SU-DHL-6 (cell line): ENCODE measurements around the gene ALPI.
"Not testable (repeated sequence)": the region's sequence is repeated elsewhere in the genome, so short reads cannot be mapped to it uniquely, and the experiment has no call there.

Source experiments
- H2AFZ ChIP-seq: fragments of 200-600 bp; sonication (generic); 2 replicates; pipeline ENCODE4 v1.6.1; 2014; ENCODE audit warnings: low read depth, mild to moderate bottlenecking, moderate library complexity, mixed read lengths, antibody characterized with exemption, low read length; ENCODE audit not compliant: severe bottlenecking
- H3F3A ChIP-seq: fragments of 200-600 bp; shearing (Covaris generic); 2 replicates; pipeline ENCODE4 v1.6.0; 2016; ENCODE audit warnings: antibody characterized with exemption, mild to moderate bottlenecking; ENCODE audit not compliant: insufficient read depth
- H3K27ac ChIP-seq: fragments of 200-600 bp; sonication (generic); 2 replicates; pipeline ENCODE4 v1.5.1; 2016; ENCODE audit warnings: low read depth, mild to moderate bottlenecking, low read length, moderate library complexity, mixed read lengths
- H3K27me3 ChIP-seq: fragments of 200-600 bp; sonication (generic), shearing (Covaris generic); 2 replicates; pipeline ENCODE4 v1.6.0; 2014; ENCODE audit warnings: mild to moderate bottlenecking, low read length
- H3K36me3 ChIP-seq: fragments of 200-600 bp; sonication (generic); 2 replicates; pipeline ENCODE4 v1.6.1; 2014; ENCODE audit warnings: mild to moderate bottlenecking, low read length, mixed read lengths
- H3K4me2 ChIP-seq: fragments of 300-600, 200-600 bp; shearing (Covaris generic), sonication (generic); 2 replicates; pipeline ENCODE4 v1.6.0; 2014; ENCODE audit warnings: low read length, low read depth, mild to moderate bottlenecking; ENCODE audit not compliant: poor library complexity, severe bottlenecking
- H3K4me3 ChIP-seq: fragments of 200-600 bp; sonication (generic); 2 replicates; pipeline ENCODE4 v1.5.1; 2014; ENCODE audit warnings: antibody characterized with exemption, low read length, mild to moderate bottlenecking, mixed read lengths; ENCODE audit not compliant: insufficient read depth, poor library complexity, severe bottlenecking
- H3K79me2 ChIP-seq: fragments of 200-600 bp; sonication (generic); 2 replicates; pipeline ENCODE4 v1.6.1; 2014; ENCODE audit warnings: mild to moderate bottlenecking, low read length, moderate library complexity; ENCODE audit not compliant: insufficient read depth
- H3K9ac ChIP-seq: fragments of 200-600 bp; sonication (generic); 2 replicates; pipeline ENCODE4 v1.7.0; 2014; ENCODE audit warnings: mild to moderate bottlenecking, low read length
- H3K9me2 ChIP-seq: fragments of 200-600 bp; sonication (generic); replicated peaks from 2 replicates; pipeline ENCODE4 v1.6.1; 2014; ENCODE audit warnings: low read length; ENCODE audit not compliant: insufficient read depth
- H3K9me3 ChIP-seq: fragments of 200-600 bp; sonication (generic); 2 replicates; pipeline ENCODE4 v1.6.1; 2014; ENCODE audit warnings: low read length, mixed read lengths; ENCODE audit not compliant: insufficient read depth
- H4K20me1 ChIP-seq: fragments of 200-600 bp; sonication (generic); 2 replicates; pipeline ENCODE4 v1.6.1; 2014; ENCODE audit warnings: low read depth, mild to moderate bottlenecking, antibody characterized with exemption, low read length, moderate library complexity, mixed read lengths
- EZH2phosphoT487 ChIP-seq: fragments of 200-600 bp; sonication (generic), shearing (Covaris generic); conservative IDR thresholded peaks from 2 replicates; pipeline ENCODE4 v1.6.1; 2018; ENCODE audit warnings: mild to moderate bottlenecking, antibody characterized with exemption, low read length, moderate library complexity, mixed read lengths
- TF ChIP-seq, protein P1 (sequence below): fragments of 200-600 bp; sonication (generic); IDR thresholded peaks from one replicate; pipeline ENCODE4 v1.5.1; 2017; ENCODE audit warnings: antibody characterized with exemption, mild to moderate bottlenecking, low read length, moderate library complexity; ENCODE audit not compliant: insufficient read depth, poor library complexity, severe bottlenecking

ALPI gene

DNA sequence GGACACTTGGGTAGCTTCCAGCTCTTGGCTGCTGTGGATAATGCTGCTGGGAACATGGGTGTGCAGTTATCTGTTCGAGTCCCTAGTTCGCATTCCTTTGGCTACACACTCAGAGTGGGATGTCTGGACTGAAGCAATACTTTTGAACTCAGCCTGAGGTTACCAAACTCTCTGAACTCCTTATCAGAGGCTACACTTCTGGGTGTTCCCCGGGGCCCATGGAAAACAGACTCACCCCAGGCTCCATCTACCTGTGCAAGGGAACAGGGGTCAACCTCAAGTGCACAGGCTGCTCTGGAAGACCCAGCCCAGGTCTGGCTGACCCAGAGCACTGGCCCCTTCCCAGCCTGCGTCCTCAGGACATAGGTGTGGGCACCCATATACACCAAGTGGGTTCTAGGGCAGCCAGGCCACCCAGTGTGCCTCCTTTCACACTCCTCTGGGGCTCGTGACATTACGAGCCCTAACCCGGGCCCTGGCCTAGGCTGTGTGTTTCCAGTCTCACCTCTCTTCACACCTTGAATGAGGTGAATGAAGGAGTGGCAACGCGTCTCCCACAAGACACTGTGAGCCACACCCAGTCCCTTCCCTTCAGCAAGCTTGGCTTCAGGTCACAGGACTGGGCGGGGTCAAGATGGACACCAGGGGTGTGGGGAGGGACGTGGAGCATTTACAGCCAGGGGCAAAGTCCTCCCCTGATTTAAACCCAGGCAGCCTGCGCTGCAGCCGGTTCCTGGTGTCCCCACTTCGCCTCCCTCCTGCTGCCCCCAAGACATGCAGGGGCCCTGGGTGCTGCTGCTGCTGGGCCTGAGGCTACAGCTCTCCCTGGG is at the start of gene ALPI:
TSS of gene ALPI (plus strand) at position 728 of the 830 bp plus-strand sequence. CDS start at position 775, 47 bp downstream.
- Histone ChIP-seq H3K9ac (no peak within 1 kb of the TSS), H3K9me2 (no peaks in the 10 kb centered on the region), H2AFZ (no peak within 1 kb of the TSS), H3K36me3 (no peaks in the 10 kb centered on the region), H3K79me2 (no peaks in the 10 kb centered on the region), H3K9me3 (no peaks in the 10 kb centered on the region), H3F3A (no peaks in the 10 kb centered on the region), H3K4me3 (no peak within 1 kb of the TSS), H3K27me3 (no peaks in the 10 kb centered on the region), H3K4me2 (no peak within 1 kb of the TSS), H3K27ac (no peak within 1 kb of the TSS), H4K20me1 (no peaks in the 10 kb centered on the region)
- TF ChIP-seq, protein P1, sequence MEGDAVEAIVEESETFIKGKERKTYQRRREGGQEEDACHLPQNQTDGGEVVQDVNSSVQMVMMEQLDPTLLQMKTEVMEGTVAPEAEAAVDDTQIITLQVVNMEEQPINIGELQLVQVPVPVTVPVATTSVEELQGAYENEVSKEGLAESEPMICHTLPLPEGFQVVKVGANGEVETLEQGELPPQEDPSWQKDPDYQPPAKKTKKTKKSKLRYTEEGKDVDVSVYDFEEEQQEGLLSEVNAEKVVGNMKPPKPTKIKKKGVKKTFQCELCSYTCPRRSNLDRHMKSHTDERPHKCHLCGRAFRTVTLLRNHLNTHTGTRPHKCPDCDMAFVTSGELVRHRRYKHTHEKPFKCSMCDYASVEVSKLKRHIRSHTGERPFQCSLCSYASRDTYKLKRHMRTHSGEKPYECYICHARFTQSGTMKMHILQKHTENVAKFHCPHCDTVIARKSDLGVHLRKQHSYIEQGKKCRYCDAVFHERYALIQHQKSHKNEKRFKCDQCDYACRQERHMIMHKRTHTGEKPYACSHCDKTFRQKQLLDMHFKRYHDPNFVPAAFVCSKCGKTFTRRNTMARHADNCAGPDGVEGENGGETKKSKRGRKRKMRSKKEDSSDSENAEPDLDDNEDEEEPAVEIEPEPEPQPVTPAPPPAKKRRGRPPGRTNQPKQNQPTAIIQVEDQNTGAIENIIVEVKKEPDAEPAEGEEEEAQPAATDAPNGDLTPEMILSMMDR = no peak
- no peak for TF ChIP-seq EZH2phosphoT487

DNA sequence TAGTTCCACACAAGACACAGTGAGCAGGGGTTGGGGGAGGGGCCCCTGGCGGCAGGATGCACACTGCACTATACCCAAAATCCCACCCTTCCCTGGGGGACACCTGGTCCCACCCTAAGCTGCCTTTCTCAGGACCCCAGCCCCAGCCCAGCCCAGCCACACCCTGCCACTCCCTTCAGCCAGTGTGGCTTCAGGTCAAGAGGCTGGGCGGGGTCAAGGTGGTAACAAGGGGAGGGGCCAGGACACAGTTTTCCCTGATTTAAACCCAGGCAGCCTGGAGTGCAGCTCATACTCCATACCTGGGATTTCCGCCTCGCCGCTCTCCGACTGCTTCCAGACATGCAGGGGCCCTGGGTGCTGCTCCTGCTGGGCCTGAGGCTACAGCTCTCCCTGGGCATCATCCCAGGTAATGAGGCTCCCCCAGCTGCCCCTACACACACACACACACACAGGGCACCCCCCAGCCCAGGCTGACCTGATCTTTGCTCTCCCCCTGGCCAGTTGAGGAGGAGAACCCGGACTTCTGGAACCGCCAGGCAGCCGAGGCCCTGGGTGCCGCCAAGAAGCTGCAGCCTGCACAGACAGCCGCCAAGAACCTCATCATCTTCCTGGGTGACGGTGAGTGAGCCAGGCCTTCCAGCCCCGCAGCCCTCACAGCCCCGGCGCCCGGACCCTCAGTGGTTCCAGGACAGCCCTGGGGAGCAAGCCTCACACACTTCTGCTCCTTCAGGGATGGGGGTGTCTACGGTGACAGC is 49.2 kb upstream of the ALPI start, which contains the start of gene ALPG:
TSS of gene ALPG (plus strand) at position 289 of the 755 bp plus-strand sequence. CDS start at position 340, 51 bp downstream.
- Histone ChIP-seq H3K9ac (no peak within 1 kb of the TSS), H3K36me3 (no peaks in the 10 kb centered on the region), H3K9me2 (no peaks in the 10 kb centered on the region), H3K27ac (no peak within 1 kb of the TSS), H3K79me2 (no peaks in the 10 kb centered on the region), H3F3A (no peaks in the 10 kb centered on the region), H4K20me1 (no peaks in the 10 kb centered on the region), H3K4me3 (no peak within 1 kb of the TSS), H3K4me2 (no peak within 1 kb of the TSS), H2AFZ (no peak within 1 kb of the TSS), H3K9me3 (no peaks in the 10 kb centered on the region), H3K27me3 (no peaks in the 10 kb centered on the region)
- TF ChIP-seq, protein P1 = no peak
- no peak for TF ChIP-seq EZH2phosphoT487

- H3K9ac ChIP-seq, H3F3A ChIP-seq, H3K9me3 ChIP-seq, H3K36me3 ChIP-seq, H3K4me3 ChIP-seq, H4K20me1 ChIP-seq, H3K79me2 ChIP-seq, H3K9me2 ChIP-seq, H2AFZ ChIP-seq, H3K4me2 ChIP-seq, H3K27ac ChIP-seq, H3K27me3 ChIP-seq: not testable (repeated sequence)
Measured at GRCh38 chr2:232407428-232408150, 48.4 kb upstream of the ALPI start.

DNA sequence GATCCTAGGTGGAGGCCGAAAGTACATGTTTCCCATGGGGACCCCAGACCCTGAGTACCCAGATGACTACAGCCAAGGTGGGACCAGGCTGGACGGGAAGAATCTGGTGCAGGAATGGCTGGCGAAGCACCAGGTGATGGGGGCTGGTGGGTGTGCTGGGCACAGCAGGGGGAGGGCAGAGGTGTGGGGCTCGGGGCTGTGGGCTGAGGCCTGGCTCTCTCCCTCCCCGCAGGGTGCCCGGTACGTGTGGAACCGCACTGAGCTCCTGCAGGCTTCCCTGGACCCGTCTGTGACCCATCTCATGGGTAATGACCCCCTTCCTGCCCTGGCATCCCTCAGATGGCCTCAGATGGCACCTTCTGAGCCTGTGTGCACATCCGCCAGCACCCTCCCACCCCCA is 47.7 kb upstream of the ALPI start:
- not testable (repeated sequence) for H3K9me3 ChIP-seq, H4K20me1 ChIP-seq, H3K9me2 ChIP-seq, H3F3A ChIP-seq, H3K27ac ChIP-seq, H3K79me2 ChIP-seq, H3K4me2 ChIP-seq, H2AFZ ChIP-seq, H3K36me3 ChIP-seq, H3K9ac ChIP-seq, H3K27me3 ChIP-seq, H3K4me3 ChIP-seq

- not testable (repeated sequence) for H3K9me3 ChIP-seq, H2AFZ ChIP-seq, H3K79me2 ChIP-seq, H3K9me2 ChIP-seq, H3K4me3 ChIP-seq, H3F3A ChIP-seq, H4K20me1 ChIP-seq, H3K4me2 ChIP-seq, H3K9ac ChIP-seq, H3K27ac ChIP-seq, H3K27me3 ChIP-seq, H3K36me3 ChIP-seq
Measured at GRCh38 chr2:232409617-232410016, 46.3 kb upstream of the ALPI start.
